Measurements from ENCODE around the gene LAMA2.

DNA sequence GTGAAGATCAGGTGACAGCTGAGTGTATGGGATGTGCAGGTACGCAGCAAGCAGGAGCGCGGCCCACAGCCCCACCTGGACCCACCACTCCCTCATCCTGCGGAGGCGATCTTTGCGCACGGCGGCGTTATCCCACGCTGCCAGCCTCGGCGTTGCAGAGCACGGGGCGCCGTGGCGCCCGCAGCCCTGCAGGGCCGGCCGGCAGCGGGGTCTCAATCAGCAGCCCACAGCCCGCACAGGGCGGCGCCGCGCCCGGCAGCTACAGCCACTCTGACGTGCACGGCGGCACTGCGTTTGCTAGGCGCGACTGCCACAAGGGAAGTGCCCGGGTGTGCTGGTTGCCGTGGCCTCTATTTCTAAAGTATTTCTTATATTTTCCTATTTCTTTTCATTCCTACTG lies 46.9 kb downstream of the LAMA2 start:
- TF ChIP-seq TAF1 (IDR thresholded peaks at IDR 0.05; ENCODE audit: borderline replicate concordance, insufficient read depth, low read length) (no peak), FOXP2 (optimal IDR thresholded peaks at IDR 0.05; ENCODE audit: borderline replicate concordance, extremely low read depth, extremely low read length, insufficient read depth) (no peak), SIN3A (IDR thresholded peaks at IDR 0.05; ENCODE audit: borderline replicate concordance, insufficient read depth, low read length) (no peak)

All from PFSK-1 (cell line).